GM19240 (cell line): ENCODE data around the gene ZBTB46.
"Not testable (repeated sequence)": the region's sequence is repeated elsewhere in the genome, so short reads cannot be mapped to it uniquely, and the experiment has no call there.

Experiments
- DNase-seq: peaks from one replicate; pipeline ENCODE4 v3.0.0; 2011; ENCODE audit warnings: low spot score; ENCODE audit not compliant: insufficient read length

ZBTB46 gene

GRCh38 chr20:63830841-63831588, at the start of gene ZBTB46:
TSS of gene ZBTB46 (minus strand) at chr20:63831264. CDS start at chr20:63790757, 40,507 bp downstream.
- peak; percentile 92 for DNase-seq

GRCh38 chr20:63878899-63879663, 48.0 kb upstream of the ZBTB46 start:
- DNase-seq = no peak

GRCh38 chr20:63877755-63878470, 46.8 kb upstream of the ZBTB46 start:
- DNase-seq = no peak

GRCh38 chr20:63876489-63877036, 45.5 kb upstream of the ZBTB46 start:
- no peak for DNase-seq

GRCh38 chr20:63874241-63874640, 43.2 kb upstream of the ZBTB46 start:
- not testable (repeated sequence) for DNase-seq

GRCh38 chr20:63873477-63873971, 42.5 kb upstream of the ZBTB46 start:
- DNase-seq = no peak

GRCh38 chr20:63868264-63868663, 37.2 kb upstream of the ZBTB46 start:
- no peak for DNase-seq

- not testable (repeated sequence) for DNase-seq
These were observed 36.0 kb upstream of the ZBTB46 start for GRCh38 chr20:63867042-63867441.

- peak; percentile 99 for DNase-seq
These were observed 34.0 kb upstream of the ZBTB46 start, which contains the start of gene TPD52L2 for GRCh38 chr20:63864978-63865640. TSS of gene TPD52L2 (plus strand) at chr20:63865270. CDS start at chr20:63865366, 96 bp downstream.

- DNase-seq = no peak
These were observed 33.5 kb upstream of the ZBTB46 start for GRCh38 chr20:63864545-63864977.

- peak; percentile 99 for DNase-seq
These were observed 32.9 kb upstream of the ZBTB46 start for GRCh38 chr20:63863798-63864544.

- DNase-seq = no peak
These were observed 32.1 kb upstream of the ZBTB46 start for GRCh38 chr20:63863021-63863797.

GRCh38 chr20:63861981-63862901, 31.2 kb upstream of the ZBTB46 start:
- DNase-seq = no peak

- no peak for DNase-seq
These were observed 30.4 kb upstream of the ZBTB46 start, which contains the start of gene ABHD16B for GRCh38 chr20:63861365-63861934. TSS of gene ABHD16B (plus strand) at chr20:63861498. CDS start at chr20:63861541, 43 bp downstream.

- no peak for DNase-seq
These were observed 29.4 kb upstream of the ZBTB46 start for GRCh38 chr20:63860325-63861051.

- no peak for DNase-seq
These were observed 28.2 kb upstream of the ZBTB46 start for GRCh38 chr20:63859166-63859699.
